ENCODE data around the gene MRPS31.

GRCh38 chr13:40772765-40773473 lies 1.9 kb upstream of the MRPS31 start:
- TF ChIP-seq TAF1 (IDR thresholded peaks at IDR 0.05; ENCODE audit: low read depth, low read length) (no peak), POLR2AphosphoS5 (IDR thresholded peaks at IDR 0.05; ENCODE audit: low read depth, low read length) (no peak), SPI1 (IDR thresholded peaks at IDR 0.05; ENCODE audit: low read depth, low read length) (no peak), POLR2A (IDR thresholded peaks at IDR 0.05; ENCODE audit: low read depth, low read length) (no peak)

Data from GM12891 (cell line).